Endothelial cell (in vitro differentiated cells): ENCODE data around the gene CCDC15. TPM values are rescaled to one million over a fixed set of nuclear protein-coding genes. Genes with fewer than 3 reads are reported as not detected.

Experiments
- DNase-seq: peaks from one replicate; pipeline ENCODE4 v3.0.0; 2021; ENCODE audit warnings: low spot score
- H3K27ac Mint-ChIP-seq: one replicate; pipeline ENCODE4 v1.8.0; 2021; ENCODE audit warnings: mixed read lengths, inconsistent platforms; ENCODE audit not compliant: unreplicated experiment
- H3K27me3 Mint-ChIP-seq: one replicate; pipeline ENCODE4 v1.8.0; 2021; ENCODE audit warnings: mild to moderate bottlenecking, moderate library complexity, mixed read lengths, inconsistent platforms; ENCODE audit not compliant: unreplicated experiment
- H3K36me3 Mint-ChIP-seq: one replicate; pipeline ENCODE4 v1.8.0; 2021; ENCODE audit warnings: mild to moderate bottlenecking, low read depth, mixed read lengths, inconsistent platforms; ENCODE audit not compliant: unreplicated experiment
- H3K4me1 Mint-ChIP-seq: one replicate; pipeline ENCODE4 v1.8.0; 2021; ENCODE audit warnings: mild to moderate bottlenecking, mixed read lengths, inconsistent platforms; ENCODE audit not compliant: unreplicated experiment
- H3K4me3 Mint-ChIP-seq: one replicate; pipeline ENCODE4 v1.8.0; 2021; ENCODE audit warnings: mild to moderate bottlenecking, mixed read lengths, inconsistent platforms; ENCODE audit not compliant: unreplicated experiment
- H3K9me3 Mint-ChIP-seq: one replicate; pipeline ENCODE4 v1.8.0; 2021; ENCODE audit warnings: mixed read lengths, inconsistent platforms; ENCODE audit not compliant: unreplicated experiment
- CTCF ChIP-seq: fragments of 200-600 bp; sonication (generic); IDR thresholded peaks from one replicate; pipeline ENCODE4 v1.5.0; 2021; ENCODE audit warnings: antibody characterized with exemption; ENCODE audit not compliant: unreplicated experiment
- total RNA-seq: library from RNA; stranded (reverse); fragmentation: NEBNext Ultra II Directional; extraction: Animal tissue kit (Norgen Biotek cat#: 25700); gene quantifications from one replicate; pipeline ENCODE4 v1.2.1, GENCODE V29; 2021; ENCODE audit not compliant: unreplicated experiment

Gene CCDC15
- total RNA-seq, 1 donor from 2014 or later = 2.4 TPM

GRCh38 chr11:124918950-124919349 is 35.1 kb upstream of the CCDC15 start, which contains the start of gene HEPN1:
Gene HEPN1 (plus strand): TSS chr11:124919250.
- no peaks in the 10 kb centered on the region for H3K9me3 Mint-ChIP-seq
- H3K36me3 Mint-ChIP-seq = no peaks in the 10 kb centered on the region

GRCh38 chr11:124919898-124920297 is 34.1 kb upstream of the CCDC15 start:
- no peak overlapping the region for H3K27ac Mint-ChIP-seq
- peaks cover 10% of the 10 kb centered on the region for H3K4me1 Mint-ChIP-seq
- DNase-seq = no peak
- H3K36me3 Mint-ChIP-seq = no peaks in the 10 kb centered on the region
- H3K9me3 Mint-ChIP-seq = no peaks in the 10 kb centered on the region
- H3K4me3 Mint-ChIP-seq = no peak overlapping the region
- no peak for TF ChIP-seq CTCF
- H3K27me3 Mint-ChIP-seq = peaks cover 15% of the 10 kb centered on the region

More at GRCh38 chr11:124918950-124919349, 35.1 kb upstream of the CCDC15 start, which contains the start of gene HEPN1:
- no peak within 1 kb of the TSS for H3K4me3 Mint-ChIP-seq
- H3K27ac Mint-ChIP-seq = no peak within 1 kb of the TSS
- TF ChIP-seq CTCF = no peak
- DNase-seq = no peak
- H3K27me3 Mint-ChIP-seq = peaks cover 15% of the 10 kb centered on the region
- peaks cover 10% of the 10 kb centered on the region for H3K4me1 Mint-ChIP-seq

- Mint-ChIP-seq H3K9me3 (no peaks in the 10 kb centered on the region), H3K4me1 (peaks cover 10% of the 10 kb centered on the region), H3K4me3 (peak overlapping the region; percentile 83), H3K27me3 (peaks cover 16% of the 10 kb centered on the region), H3K36me3 (no peaks in the 10 kb centered on the region), H3K27ac (peak overlapping the region; percentile 68)
- no peak for TF ChIP-seq CTCF
- DNase-seq = no peak
Observed at GRCh38 chr11:124920356-124920755, 33.6 kb upstream of the CCDC15 start.

GRCh38 chr11:124920870-124921609 is 33.0 kb upstream of the CCDC15 start:
- TF ChIP-seq CTCF = no peak
- DNase-seq = peak; percentile 80
- Mint-ChIP-seq H3K4me1 (peaks cover 10% of the 10 kb centered on the region), H3K27ac (peak overlapping the region; percentile 68), H3K4me3 (peak overlapping the region; percentile 83), H3K27me3 (peaks cover 16% of the 10 kb centered on the region), H3K9me3 (no peaks in the 10 kb centered on the region), H3K36me3 (no peaks in the 10 kb centered on the region)

- H3K27me3 Mint-ChIP-seq = peaks cover 14% of the 10 kb centered on the region
- H3K36me3 Mint-ChIP-seq = no peaks in the 10 kb centered on the region
- no peak overlapping the region for H3K4me3 Mint-ChIP-seq
- no peak overlapping the region for H3K27ac Mint-ChIP-seq
- no peak for TF ChIP-seq CTCF
- H3K4me1 Mint-ChIP-seq = peaks cover 10% of the 10 kb centered on the region
- no peaks in the 10 kb centered on the region for H3K9me3 Mint-ChIP-seq
- DNase-seq = no peak
Observed at GRCh38 chr11:124922831-124923230, 31.2 kb upstream of the CCDC15 start.
